ENCODE results near the gene MEX3D. TPM values are rescaled to one million over a fixed set of nuclear protein-coding genes. Genes with fewer than 3 reads are reported as not detected.

Gene MEX3D
- total and polyA plus RNA-seq, 2 experiments from 2014 or later, result 12.4 to 94.9 TPM

GRCh38 chr19:1566392-1567115 lies 1.6 kb downstream of the MEX3D start:
- H2AFZ ChIP-seq, result no peak overlapping the region
- Mint-ChIP-seq H3K9me3 (peaks cover 9% of the 10 kb centered on the region), H3K27ac (no peak overlapping the region), H3K36me3 (ENCODE audit: low read depth) (peaks cover 30% of the 10 kb centered on the region), H3K4me1 (peaks cover 8% of the 10 kb centered on the region), H3K4me3 (peak overlapping the region; percentile 63), H3K27me3 (ENCODE audit: insufficient read depth, low read depth, poor library complexity) (peaks cover 30% of the 10 kb centered on the region)
- peaks cover 51% of the 10 kb centered on the region for H3K79me2 ChIP-seq (replicated peaks; ENCODE audit: insufficient read depth)
- DNase-seq (ENCODE audit: low spot score) (peak; percentile 89), ATAC-seq (peak; percentile 90)
- H3F3A ChIP-seq (replicated peaks; ENCODE audit: low read depth), result no peaks in the 10 kb centered on the region; the same call in 1 of the 2 replicates
- peak overlapping the region; percentile 90 for H3K4me2 ChIP-seq
- H3K4me3 ChIP-seq, result peak overlapping the region; percentile 89
- no peaks in the 10 kb centered on the region for H3K36me3 ChIP-seq (ENCODE audit: insufficient read depth)
- H3K27me3 ChIP-seq (ENCODE audit: insufficient read depth), result peaks cover 25% of the 10 kb centered on the region
- H3K9me2 ChIP-seq (ENCODE audit: insufficient read depth), result no peaks in the 10 kb centered on the region
- TF ChIP-seq POLR2AphosphoS5 (IDR thresholded peaks at IDR 0.05; ENCODE audit: low read depth), result peak; percentile 65
- no peak for TF ChIP-seq REST (IDR thresholded peaks at IDR 0.05; ENCODE audit: unreplicated experiment)
- H3K27ac ChIP-seq (ENCODE audit: low read depth), result peak overlapping the region; percentile 92
- peaks cover 35% of the 10 kb centered on the region; the same call in 1 of the 2 replicates for H4K20me1 ChIP-seq (replicated peaks; ENCODE audit: insufficient read depth)
- no peaks in the 10 kb centered on the region; the same call in 1 of the 2 replicates for H3K4me1 ChIP-seq (ENCODE audit: insufficient read depth)

DNA sequence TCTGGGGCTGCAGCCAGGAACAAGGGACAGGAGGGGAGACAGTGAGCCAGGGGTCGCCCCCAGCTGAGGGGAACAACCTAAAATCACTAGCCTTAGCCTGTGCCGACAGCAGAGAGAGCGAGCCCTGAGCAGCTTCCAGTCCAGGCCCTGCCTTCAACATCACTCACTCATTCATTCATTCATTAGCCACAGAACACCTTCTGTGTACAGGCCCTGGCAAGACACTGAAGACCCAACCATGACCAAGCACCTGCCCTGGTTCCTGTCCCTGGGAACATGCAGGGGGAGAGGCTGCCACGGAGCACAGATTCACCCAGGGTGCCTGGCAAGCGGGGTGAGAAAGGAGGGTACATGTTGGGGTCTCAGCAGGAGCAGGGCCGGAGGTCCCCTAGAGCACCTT lies 4.9 kb downstream of the MEX3D start:
- H3K9me2 ChIP-seq (ENCODE audit: insufficient read depth), result no peaks in the 10 kb centered on the region
- peaks cover 82% of the 10 kb centered on the region for H3K79me2 ChIP-seq (replicated peaks; ENCODE audit: insufficient read depth)
- H4K20me1 ChIP-seq (replicated peaks; ENCODE audit: insufficient read depth), result peaks cover 50% of the 10 kb centered on the region

More for the DNA sequence above, 4.9 kb downstream of the MEX3D start:
- H3K9me3 Mint-ChIP-seq, result no peaks in the 10 kb centered on the region; the same call in 2 of the 3 replicates
- Histone ChIP-seq H3K4me3 (no peak overlapping the region), H3K4me2 (no peak overlapping the region), H3K27ac (ENCODE audit: low read depth) (no peak overlapping the region), H3F3A (replicated peaks; ENCODE audit: low read depth) (no peaks in the 10 kb centered on the region), H3K36me3 (ENCODE audit: insufficient read depth) (no peaks in the 10 kb centered on the region), H2AFZ (no peak overlapping the region), H3K4me1 (ENCODE audit: insufficient read depth) (no peaks in the 10 kb centered on the region), H3K27me3 (ENCODE audit: insufficient read depth) (no peaks in the 10 kb centered on the region)
- TF ChIP-seq EZH2 (IDR thresholded peaks at IDR 0.05; ENCODE audit: low read depth, unreplicated experiment), result no peak
- TF ChIP-seq REST (IDR thresholded peaks at IDR 0.05; ENCODE audit: unreplicated experiment), result no peak
- TF ChIP-seq JUNB (IDR thresholded peaks at IDR 0.05; ENCODE audit: unreplicated experiment), result no peak
- no peak for ATAC-seq
- peaks cover 4% of the 10 kb centered on the region for H3K27me3 Mint-ChIP-seq (ENCODE audit: insufficient read depth, low read depth, poor library complexity)
- no peak overlapping the region for H3K4me3 Mint-ChIP-seq
- peaks cover 27% of the 10 kb centered on the region; the same call in 2 of the 3 replicates for H3K36me3 Mint-ChIP-seq (ENCODE audit: low read depth)
- peaks cover 2% of the 10 kb centered on the region; the same call in 2 of the 3 replicates for H3K4me1 Mint-ChIP-seq
- H3K27ac Mint-ChIP-seq, result peak overlapping the region; percentile 58
- DNase-seq (ENCODE audit: low spot score), result no peak
